K562 (cell line): ENCODE results near the gene RBFOX2. TPM values are rescaled to one million over a fixed set of nuclear protein-coding genes. Genes with fewer than 3 reads are reported as not detected.
A peak's percentile ranks its signal among the peaks of the same experiment; 100 is the strongest.

ENCODE experiments used
- C11orf30 ChIP-seq: fragments of 450-650 bp; IDR thresholded peaks from 2 replicates; pipeline ENCODE4 v1.6.1; 2016; ENCODE audit warnings: low read depth, mild to moderate bottlenecking
- CBX3 ChIP-seq, 2 experiments: IDR thresholded peaks; 1 replicate in 1 of 2; 2 replicates in 1 of 2; pipeline ENCODE4 v1.6.1; 2012; ENCODE audit warnings: inconsistent platforms in 2 of 2, low read length in 2 of 2, borderline replicate concordance in 1 of 2, control low read depth in 1 of 2
- CGGBP1 ChIP-seq: fragments of 250-450 bp; sonication (Bioruptor Pico); IDR thresholded peaks from 2 replicates; pipeline ENCODE4 v1.9.0; 2021; ENCODE audit warnings: mild to moderate bottlenecking
- DPF2 ChIP-seq: fragments of 450-650 bp; IDR thresholded peaks from 2 replicates; pipeline ENCODE4 v1.6.1; 2016
- FOSL1 ChIP-seq: fragments of 200-800 bp; sonication (Bioruptor generic); conservative IDR thresholded peaks from 2 replicates; pipeline ENCODE4 v1.6.1; 2016; ENCODE audit warnings: missing genetic modification characterization, missing compliant biosample characterization
- JUND ChIP-seq, 2 experiments: IDR thresholded peaks; 2 replicates in 1 of 2; 3 replicates in 1 of 2; pipeline ENCODE4 v1.6.1; 2011; ENCODE audit warnings: borderline replicate concordance in 2 of 2, low read depth in 2 of 2, low read length in 2 of 2, improper control_type of control experiment in 1 of 2, missing biosample characterization in 1 of 2, missing genetic modification characterization in 1 of 2, missing genetic modification reagents in 1 of 2
- L3MBTL2 ChIP-seq: fragments of 450-650 bp; IDR thresholded peaks from 2 replicates; pipeline ENCODE4 v1.6.1; 2016; ENCODE audit warnings: mild to moderate bottlenecking, moderate library complexity
- NFE2L1 ChIP-seq: fragments of 450-650 bp; IDR thresholded peaks from 2 replicates; pipeline ENCODE4 v1.6.1; 2016; ENCODE audit warnings: missing genetic modification characterization, low read depth, mild to moderate bottlenecking, missing compliant biosample characterization, moderate library complexity, borderline replicate concordance
- PHTF2 ChIP-seq: fragments of 250-450 bp; sonication (Bioruptor Pico); IDR thresholded peaks from 2 replicates; pipeline ENCODE4 v1.5.0; 2021; ENCODE audit warnings: mild to moderate bottlenecking
- SMAD4 ChIP-seq: fragments of 250-450 bp; sonication (Bioruptor Pico); conservative IDR thresholded peaks from 2 replicates; pipeline ENCODE4 v1.8.0; 2021; ENCODE audit warnings: inconsistent platforms, mild to moderate bottlenecking, moderate library complexity
- TCF3 ChIP-seq: sonication (generic); formaldehyde crosslinking; IDR thresholded peaks from 2 replicates; pipeline ENCODE4 v1.4.0; 2020; ENCODE audit warnings: mild to moderate bottlenecking, missing genetic modification reagents
- ZFX ChIP-seq: sonication (generic); formaldehyde crosslinking; IDR thresholded peaks from 2 replicates; pipeline ENCODE4 v1.8.0; 2022; ENCODE audit warnings: mild to moderate bottlenecking, missing genetic modification reagents, moderate library complexity
- ZNF316 ChIP-seq: fragments of 450-650 bp; IDR thresholded peaks from 2 replicates; pipeline ENCODE4 v1.6.1; 2016
- ZNF592 ChIP-seq: fragments of 450-650 bp; IDR thresholded peaks from 2 replicates; pipeline ENCODE4 v1.6.1; 2017; ENCODE audit warnings: antibody characterized with exemption, mild to moderate bottlenecking
- ZNF740 ChIP-seq, 3 experiments: fragments of 200-800 bp in 1 of 3; sonication (Bioruptor generic) in 1 of 3; sonication (generic) in 1 of 3; formaldehyde crosslinking in 1 of 3; IDR thresholded peaks; 2 replicates each; pipeline versions ENCODE4 v1.6.1 to v1.8.0; 2016 to 2022; ENCODE audit warnings: mild to moderate bottlenecking in 2 of 3, missing compliant biosample characterization in 2 of 3, missing genetic modification characterization in 2 of 3, missing genetic modification reagents in 1 of 3
- polyA plus RNA-seq, 8 experiments: library from polyadenylated mRNA; depleted of rRNA in 4 of 8; stranded (reverse) in 5 of 8; unstranded in 3 of 8; fragments of >200 nt; fragmentation: Nextera tagmentation in 2 of 8; fragmentation: Illumina TruSeq in 1 of 8; extraction: Ambion mirVana in 2 of 8; extraction: Trizol in 1 of 8; gene quantifications; 2 replicates each; pipeline versions ENCODE4 v1.2.1 to v1.2.3, GENCODE V29; 2011 to 2014; ENCODE audit warnings: inconsistent platforms in 1 of 8, missing spikeins in 1 of 8
- total RNA-seq, 7 experiments: library from RNA; depleted of rRNA in 6 of 7; stranded (reverse); fragments of >200 nt in 6 of 7; fragmentation: Illumina TruSeq in 2 of 7; extraction: Trizol in 2 of 7; gene quantifications; 2 replicates each; pipeline versions ENCODE4 v1.2.1 to v1.2.3, GENCODE V29; 2011 to 2021; ENCODE audit warnings: low replicate concordance in 1 of 7
- TF ChIP-seq, protein P1 (sequence below), 3 experiments: fragments of 200-800 bp in 1 of 3; fragments of 250-450 bp in 1 of 3; fragments of 450-650 bp in 1 of 3; sonication (Bioruptor Pico) in 1 of 3; sonication (Bioruptor generic) in 1 of 3; formaldehyde crosslinking in 1 of 3; IDR thresholded peaks; 2 replicates each; pipeline versions ENCODE4 v1.6.1 to v1.8.0; 2016 to 2022; ENCODE audit warnings: mild to moderate bottlenecking in 2 of 3, missing genetic modification characterization in 2 of 3, missing compliant biosample characterization in 1 of 3, moderate library complexity in 1 of 3

Gene RBFOX2
- total and polyA plus RNA-seq, 9 of the 15 experiments (the other 6 are each of a cell fraction or from before 2014, with no cell fraction given) = 5.8 to 24.8 (median 14.2) TPM

- TF ChIP-seq, protein P1, sequence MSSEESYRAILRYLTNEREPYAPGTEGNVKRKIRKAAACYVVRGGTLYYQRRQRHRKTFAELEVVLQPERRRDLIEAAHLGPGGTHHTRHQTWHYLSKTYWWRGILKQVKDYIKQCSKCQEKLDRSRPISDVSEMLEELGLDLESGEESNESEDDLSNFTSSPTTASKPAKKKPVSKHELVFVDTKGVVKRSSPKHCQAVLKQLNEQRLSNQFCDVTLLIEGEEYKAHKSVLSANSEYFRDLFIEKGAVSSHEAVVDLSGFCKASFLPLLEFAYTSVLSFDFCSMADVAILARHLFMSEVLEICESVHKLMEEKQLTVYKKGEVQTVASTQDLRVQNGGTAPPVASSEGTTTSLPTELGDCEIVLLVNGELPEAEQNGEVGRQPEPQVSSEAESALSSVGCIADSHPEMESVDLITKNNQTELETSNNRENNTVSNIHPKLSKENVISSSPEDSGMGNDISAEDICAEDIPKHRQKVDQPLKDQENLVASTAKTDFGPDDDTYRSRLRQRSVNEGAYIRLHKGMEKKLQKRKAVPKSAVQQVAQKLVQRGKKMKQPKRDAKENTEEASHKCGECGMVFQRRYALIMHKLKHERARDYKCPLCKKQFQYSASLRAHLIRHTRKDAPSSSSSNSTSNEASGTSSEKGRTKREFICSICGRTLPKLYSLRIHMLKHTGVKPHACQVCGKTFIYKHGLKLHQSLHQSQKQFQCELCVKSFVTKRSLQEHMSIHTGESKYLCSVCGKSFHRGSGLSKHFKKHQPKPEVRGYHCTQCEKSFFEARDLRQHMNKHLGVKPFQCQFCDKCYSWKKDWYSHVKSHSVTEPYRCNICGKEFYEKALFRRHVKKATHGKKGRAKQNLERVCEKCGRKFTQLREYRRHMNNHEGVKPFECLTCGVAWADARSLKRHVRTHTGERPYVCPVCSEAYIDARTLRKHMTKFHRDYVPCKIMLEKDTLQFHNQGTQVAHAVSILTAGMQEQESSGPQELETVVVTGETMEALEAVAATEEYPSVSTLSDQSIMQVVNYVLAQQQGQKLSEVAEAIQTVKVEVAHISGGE (CRISPR knock-in tag; IDR thresholded peaks at IDR 0.05) = peak in 1 of 3 experiments; percentile 50; a peak in 1 of 6 replicates
- TF ChIP-seq ZFX (CRISPR knock-in tag) = 0 out of 2 replicates have a peak, but pooled peaks have one; percentile 31
- TF ChIP-seq NFE2L1 = peak; percentile 81
- TF ChIP-seq CGGBP1 (CRISPR knock-in tag) = no peak
- 0 out of 2 replicates have a peak, but pooled peaks have one; percentile 18 for TF ChIP-seq TCF3 (CRISPR knock-in tag)
- peak; percentile 68 for TF ChIP-seq SMAD4 (CRISPR knock-in tag)
- TF ChIP-seq JUND (IDR thresholded peaks at IDR 0.05; ENCODE audit: borderline replicate concordance, low read depth, low read length) = peak; percentile 51; the same call in 1 of the 2 replicates
- peak; percentile 43; the same call in 2 of the 3 replicates for TF ChIP-seq JUND (tag; IDR thresholded peaks at IDR 0.05; ENCODE audit: borderline replicate concordance, low read depth, low read length)
- TF ChIP-seq DPF2 = peak; percentile 69; the same call in 1 of the 2 replicates
- peak; percentile 83 for TF ChIP-seq ZNF592
- no peak for TF ChIP-seq ZNF740 (CRISPR knock-in tag; IDR thresholded peaks at IDR 0.05)
- peak in 1 of 2 experiments; percentile 41; a peak in 1 of 4 replicates for TF ChIP-seq ZNF740 (tag; IDR thresholded peaks at IDR 0.05)
- TF ChIP-seq FOSL1 (tag) = 0 out of 2 replicates have a peak, but pooled peaks have one; percentile 43
- TF ChIP-seq PHTF2 = no peak
- peak; percentile 92 for TF ChIP-seq C11orf30
- peak; percentile 95 for TF ChIP-seq ZNF316
- peak; percentile 28; the same call in 1 of the 2 replicates for TF ChIP-seq L3MBTL2
- TF ChIP-seq CBX3 (IDR thresholded peaks at IDR 0.05; ENCODE audit: borderline replicate concordance in 1 of 2, low read length in 2 of 2) = peak in 1 of 2 experiments; percentile 29; a peak in 1 of 3 replicates
Measured at GRCh38 chr22:36052505-36052941, 23.9 kb upstream of the RBFOX2 start (continued).
